Right renal cortex interstitium (tissue), 3 donors: ENCODE results near the gene JHY. TPM values are rescaled to one million over a fixed set of nuclear protein-coding genes. Genes with fewer than 3 reads are reported as not detected.
"Not testable (repeated sequence)": the region's sequence is repeated elsewhere in the genome, so short reads cannot be mapped to it uniquely, and the experiment has no call there.

ENCODE experiments used
- DNase-seq, 3 donors: peaks; one replicate each; pipeline ENCODE4 v3.0.0-alpha.2; 2013; ENCODE audit warnings: low read depth in 3 of 3, low spot score in 2 of 3
- polyA plus RNA-seq, 3 donors: library from polyadenylated mRNA; unstranded; fragments of 120-200 nt; gene quantifications; one replicate each; pipeline ENCODE4 v1.2.1, GENCODE V29; 2013; ENCODE audit not compliant: insufficient read length in 3 of 3

Gene JHY
- polyA plus RNA-seq, result 10 to 100 TPM; 12.6 to 14.0 (median 13.4) TPM

GRCh38 chr11:122882189-122882856 lies at the start of gene JHY:
TSS of gene JHY (plus strand) at chr11:122882759. CDS start at chr11:122885850, 3,091 bp downstream.
- no peak for DNase-seq

- no peak for DNase-seq
These were observed 48.6 kb upstream of the JHY start for GRCh38 chr11:122833846-122834464.

GRCh38 chr11:122836916-122837315 lies 45.6 kb upstream of the JHY start:
- DNase-seq, result no peak

GRCh38 chr11:122837528-122838346 lies 44.8 kb upstream of the JHY start:
- DNase-seq, result no peak

GRCh38 chr11:122843281-122844141 lies 39.0 kb upstream of the JHY start:
- DNase-seq, result no peak

GRCh38 chr11:122847466-122847865 lies 35.1 kb upstream of the JHY start:
- DNase-seq, result no peak

GRCh38 chr11:122848186-122848585 lies 34.4 kb upstream of the JHY start:
- DNase-seq, result no peak

GRCh38 chr11:122850076-122850631 lies 32.4 kb upstream of the JHY start:
- DNase-seq, result no peak

- DNase-seq, result no peak
These were observed 31.1 kb upstream of the JHY start for GRCh38 chr11:122851366-122851966.

- no peak for DNase-seq
These were observed 30.3 kb upstream of the JHY start for GRCh38 chr11:122852074-122852795.

- no peak for DNase-seq
These were observed 29.8 kb upstream of the JHY start for GRCh38 chr11:122852796-122853160.

- DNase-seq, result no peak
These were observed 29.3 kb upstream of the JHY start for GRCh38 chr11:122853261-122853660.

- DNase-seq, result peak; percentile 62 to 73 (median 67)
These were observed 28.6 kb upstream of the JHY start for GRCh38 chr11:122853971-122854446.

GRCh38 chr11:122861631-122862030 lies 20.9 kb upstream of the JHY start:
- DNase-seq, result no peak

- DNase-seq, result no peak
These were observed 20.5 kb upstream of the JHY start for GRCh38 chr11:122862091-122862490.

- not testable (repeated sequence) for DNase-seq
These were observed 19.4 kb upstream of the JHY start for GRCh38 chr11:122863154-122863553.

- peak in 1 of 3 donors; percentile 38 for DNase-seq
These were observed 18.7 kb upstream of the JHY start for GRCh38 chr11:122863704-122864326.

GRCh38 chr11:122864386-122865115 lies 18.0 kb upstream of the JHY start:
- DNase-seq, result no peak
